ENCODE data around the gene SMPX. TPM values are rescaled to one million over a fixed set of nuclear protein-coding genes. Genes with fewer than 3 reads are reported as not detected.

Gene SMPX
- total RNA-seq, 2 experiments from 2014 or later: not detected

DNA sequence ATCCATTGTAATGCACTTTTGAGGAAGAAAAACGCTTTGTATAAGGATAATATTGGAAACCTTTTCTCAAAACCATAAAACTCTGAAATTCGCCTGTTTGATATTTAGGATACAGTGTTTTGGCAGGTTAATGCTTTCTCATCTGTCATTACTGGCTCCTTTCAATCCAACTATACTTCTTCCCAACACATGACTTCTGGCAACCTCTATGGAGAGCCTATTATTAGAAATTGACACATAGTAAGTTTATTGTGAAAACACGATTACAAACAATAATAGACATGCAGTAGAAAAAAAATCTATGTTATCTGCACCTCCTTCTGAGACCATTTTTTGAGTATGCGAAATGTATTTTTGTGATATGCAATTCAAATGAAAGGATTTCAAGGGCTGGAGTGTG, 95.2 kb downstream of the SMPX start:
- Mint-ChIP-seq H3K27ac (no peak overlapping the region), H3K36me3 (ENCODE audit: low read depth) (no peaks in the 10 kb centered on the region), H3K4me1 (ENCODE audit: low read depth) (no peaks in the 10 kb centered on the region), H3K27me3 (peaks cover 5% of the 10 kb centered on the region), H3K9me3 (no peaks in the 10 kb centered on the region), H3K4me3 (no peak overlapping the region)
- CTCF ChIA-PET: no interaction called here
- no peak for ATAC-seq
- no peak for DNase-seq
- POLR2A ChIA-PET: no interaction called here
- intact Hi-C loops (cut with micrococcal nuclease): no loop called here
- no peak for TF ChIP-seq CTCF (IDR thresholded peaks at IDR 0.05)

GRCh38 chrX:21661316-21661715, 96.6 kb downstream of the SMPX start:
- ATAC-seq (no peak), DNase-seq (no peak)
- Mint-ChIP-seq H3K27ac (no peak overlapping the region), H3K4me1 (ENCODE audit: low read depth) (peaks cover 2% of the 10 kb centered on the region), H3K36me3 (ENCODE audit: low read depth) (peaks cover 1% of the 10 kb centered on the region), H3K9me3 (no peaks in the 10 kb centered on the region), H3K4me3 (no peak overlapping the region), H3K27me3 (peaks cover 6% of the 10 kb centered on the region)
- TF ChIP-seq CTCF (IDR thresholded peaks at IDR 0.05): no peak
- intact Hi-C loops (cut with micrococcal nuclease): no loop called here
- ChIA-PET CTCF (no interaction called here), POLR2A (no interaction called here)

DNA sequence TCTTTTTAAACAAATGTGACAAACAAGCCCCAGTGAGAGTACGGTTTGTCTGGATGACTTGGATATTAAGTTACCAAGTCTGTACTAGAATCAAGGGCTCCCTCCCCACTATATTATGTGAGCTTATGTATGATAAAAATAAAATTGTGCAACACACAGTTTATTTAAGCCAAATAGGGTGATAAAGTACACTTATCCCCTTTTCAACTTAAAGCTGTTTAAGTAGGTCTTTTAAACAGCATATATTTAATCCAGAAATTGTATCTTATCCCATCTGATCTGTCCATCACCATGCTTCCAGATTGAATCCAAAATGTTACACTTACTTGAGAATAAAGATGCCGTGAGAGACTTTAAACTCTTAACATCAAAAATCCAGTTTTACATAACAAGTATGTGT, 97.8 kb downstream of the SMPX start:
- no peak overlapping the region for H3K27ac Mint-ChIP-seq
- no peaks in the 10 kb centered on the region for H3K9me3 Mint-ChIP-seq
- no peak for TF ChIP-seq CTCF (IDR thresholded peaks at IDR 0.05)
- ATAC-seq (no peak), DNase-seq (no peak)
- peaks cover 2% of the 10 kb centered on the region for H3K4me1 Mint-ChIP-seq (ENCODE audit: low read depth)
- intact Hi-C loops (cut with micrococcal nuclease): no loop called here
- POLR2A ChIA-PET: no interaction called here
- H3K36me3 Mint-ChIP-seq (ENCODE audit: low read depth): peaks cover 3% of the 10 kb centered on the region
- peaks cover 5% of the 10 kb centered on the region for H3K27me3 Mint-ChIP-seq
- H3K4me3 Mint-ChIP-seq: no peak overlapping the region
- CTCF ChIA-PET: no interaction called here

DNA sequence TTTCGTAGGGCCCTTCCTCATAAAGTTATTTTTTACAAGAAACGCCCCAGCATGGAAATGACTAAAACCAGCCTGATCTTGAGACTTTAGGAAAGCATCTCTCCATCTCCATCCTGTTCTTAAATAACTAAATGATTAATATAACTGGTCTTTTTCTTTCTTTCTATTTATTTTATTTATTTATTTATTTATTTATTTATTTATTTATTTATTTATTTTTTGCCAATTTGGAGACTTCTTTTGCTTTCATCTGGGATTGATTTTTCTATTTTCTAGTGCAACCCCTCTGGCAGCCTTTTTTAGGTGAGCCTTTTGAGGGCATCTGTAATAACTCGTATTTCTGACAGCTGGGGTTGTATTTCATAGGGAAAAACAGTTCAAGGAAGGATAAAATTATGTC, 98.6 kb downstream of the SMPX start:
- H3K36me3 Mint-ChIP-seq (ENCODE audit: low read depth): peaks cover 3% of the 10 kb centered on the region
- intact Hi-C loops (cut with micrococcal nuclease): no loop called here
- peaks cover 3% of the 10 kb centered on the region for H3K27me3 Mint-ChIP-seq
- peaks cover 2% of the 10 kb centered on the region for H3K4me1 Mint-ChIP-seq (ENCODE audit: low read depth)
- no peak for TF ChIP-seq CTCF (IDR thresholded peaks at IDR 0.05)
- H3K27ac Mint-ChIP-seq: no peak overlapping the region
- ChIA-PET POLR2A (interaction anchor here (0.6 kb wide), 1 partner anchor 11 kb away, joined by 3 read pairs; no protein-coding TSS in a partner anchor), CTCF (interaction anchor here (1.4 kb wide), 1 partner anchor 1129 kb away, joined by 3 read pairs; no protein-coding TSS in a partner anchor)
- DNase-seq (no peak), ATAC-seq (no peak)
- no peaks in the 10 kb centered on the region for H3K9me3 Mint-ChIP-seq
- peak overlapping the region; percentile 56 for H3K4me3 Mint-ChIP-seq

DNA sequence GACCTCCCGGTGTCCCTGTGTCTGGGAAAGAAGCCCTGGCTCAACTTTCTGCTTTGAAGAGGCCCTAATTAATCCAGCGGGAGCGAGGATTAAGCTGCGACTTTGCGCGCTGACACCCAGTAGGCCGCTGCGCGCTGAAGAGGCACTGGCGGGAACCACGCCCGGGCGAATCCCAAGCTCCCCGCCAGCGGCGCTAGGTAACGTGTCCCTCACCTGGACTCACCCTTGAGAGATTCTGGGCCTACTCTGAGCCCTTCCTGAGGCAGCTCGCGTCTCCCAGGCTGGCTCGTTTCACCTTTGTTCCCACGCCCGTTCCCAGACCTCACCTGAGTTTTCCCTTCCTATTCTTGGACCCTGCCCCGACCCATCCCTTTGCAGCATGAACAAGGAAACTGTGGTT, 99.2 kb downstream of the SMPX start:
- Mint-ChIP-seq H3K27me3 (peaks cover 3% of the 10 kb centered on the region), H3K9me3 (no peaks in the 10 kb centered on the region), H3K27ac (no peak overlapping the region), H3K4me1 (ENCODE audit: low read depth) (peaks cover 2% of the 10 kb centered on the region), H3K4me3 (peak overlapping the region; percentile 56), H3K36me3 (ENCODE audit: low read depth) (peaks cover 3% of the 10 kb centered on the region)
- no peak for TF ChIP-seq CTCF (IDR thresholded peaks at IDR 0.05)
- intact Hi-C loops (cut with micrococcal nuclease): no loop called here
- ChIA-PET CTCF (interaction anchor here (1.4 kb wide), 1 partner anchor 1128 kb away, joined by 3 read pairs; no protein-coding TSS in a partner anchor), POLR2A (interaction anchor here (0.6 kb wide), 1 partner anchor 10 kb away, joined by 3 read pairs; no protein-coding TSS in a partner anchor)
- DNase-seq (no peak), ATAC-seq (peak; percentile 43)
